ENCODE results near the gene FAM53B.
A peak's percentile ranks its signal among the peaks of the same experiment; 100 is the strongest.

FAM53B gene

DNA sequence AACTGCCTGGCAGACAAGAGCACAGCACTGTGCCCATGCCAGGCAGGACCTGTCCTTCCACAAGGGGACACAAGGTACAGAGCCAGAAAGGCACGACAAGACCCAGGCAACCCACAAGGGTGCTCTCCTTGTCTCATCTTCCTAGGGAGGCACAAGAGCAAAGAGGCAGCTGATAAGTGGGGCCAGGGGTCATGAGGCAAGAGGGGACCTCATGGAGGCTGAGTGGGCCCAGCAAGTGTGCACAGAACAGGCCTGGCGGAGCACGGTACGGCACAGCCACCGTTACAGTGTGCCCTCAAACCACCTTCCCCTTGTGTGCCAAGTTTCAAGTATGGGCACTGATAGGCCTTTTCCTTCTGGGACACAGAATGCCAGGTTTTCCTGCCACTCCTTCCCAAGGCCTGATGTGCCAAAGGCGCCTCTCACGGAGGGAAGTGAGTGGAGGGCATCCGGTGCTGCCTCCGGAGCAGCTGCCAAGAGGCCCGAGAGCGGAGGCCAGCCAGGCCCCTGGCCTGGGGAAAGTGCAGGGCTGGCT is 75.6 kb downstream of the FAM53B start:
- TF ChIP-seq, protein P1, sequence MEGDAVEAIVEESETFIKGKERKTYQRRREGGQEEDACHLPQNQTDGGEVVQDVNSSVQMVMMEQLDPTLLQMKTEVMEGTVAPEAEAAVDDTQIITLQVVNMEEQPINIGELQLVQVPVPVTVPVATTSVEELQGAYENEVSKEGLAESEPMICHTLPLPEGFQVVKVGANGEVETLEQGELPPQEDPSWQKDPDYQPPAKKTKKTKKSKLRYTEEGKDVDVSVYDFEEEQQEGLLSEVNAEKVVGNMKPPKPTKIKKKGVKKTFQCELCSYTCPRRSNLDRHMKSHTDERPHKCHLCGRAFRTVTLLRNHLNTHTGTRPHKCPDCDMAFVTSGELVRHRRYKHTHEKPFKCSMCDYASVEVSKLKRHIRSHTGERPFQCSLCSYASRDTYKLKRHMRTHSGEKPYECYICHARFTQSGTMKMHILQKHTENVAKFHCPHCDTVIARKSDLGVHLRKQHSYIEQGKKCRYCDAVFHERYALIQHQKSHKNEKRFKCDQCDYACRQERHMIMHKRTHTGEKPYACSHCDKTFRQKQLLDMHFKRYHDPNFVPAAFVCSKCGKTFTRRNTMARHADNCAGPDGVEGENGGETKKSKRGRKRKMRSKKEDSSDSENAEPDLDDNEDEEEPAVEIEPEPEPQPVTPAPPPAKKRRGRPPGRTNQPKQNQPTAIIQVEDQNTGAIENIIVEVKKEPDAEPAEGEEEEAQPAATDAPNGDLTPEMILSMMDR (IDR thresholded peaks at IDR 0.05; ENCODE audit: control insufficient read depth, extremely low read depth, insufficient read depth), result no peak
- no peak overlapping the region for H3K4me3 ChIP-seq (ENCODE audit: low read depth, low read length)
- DNase-seq (ENCODE audit: low read depth), result no peak

DNA sequence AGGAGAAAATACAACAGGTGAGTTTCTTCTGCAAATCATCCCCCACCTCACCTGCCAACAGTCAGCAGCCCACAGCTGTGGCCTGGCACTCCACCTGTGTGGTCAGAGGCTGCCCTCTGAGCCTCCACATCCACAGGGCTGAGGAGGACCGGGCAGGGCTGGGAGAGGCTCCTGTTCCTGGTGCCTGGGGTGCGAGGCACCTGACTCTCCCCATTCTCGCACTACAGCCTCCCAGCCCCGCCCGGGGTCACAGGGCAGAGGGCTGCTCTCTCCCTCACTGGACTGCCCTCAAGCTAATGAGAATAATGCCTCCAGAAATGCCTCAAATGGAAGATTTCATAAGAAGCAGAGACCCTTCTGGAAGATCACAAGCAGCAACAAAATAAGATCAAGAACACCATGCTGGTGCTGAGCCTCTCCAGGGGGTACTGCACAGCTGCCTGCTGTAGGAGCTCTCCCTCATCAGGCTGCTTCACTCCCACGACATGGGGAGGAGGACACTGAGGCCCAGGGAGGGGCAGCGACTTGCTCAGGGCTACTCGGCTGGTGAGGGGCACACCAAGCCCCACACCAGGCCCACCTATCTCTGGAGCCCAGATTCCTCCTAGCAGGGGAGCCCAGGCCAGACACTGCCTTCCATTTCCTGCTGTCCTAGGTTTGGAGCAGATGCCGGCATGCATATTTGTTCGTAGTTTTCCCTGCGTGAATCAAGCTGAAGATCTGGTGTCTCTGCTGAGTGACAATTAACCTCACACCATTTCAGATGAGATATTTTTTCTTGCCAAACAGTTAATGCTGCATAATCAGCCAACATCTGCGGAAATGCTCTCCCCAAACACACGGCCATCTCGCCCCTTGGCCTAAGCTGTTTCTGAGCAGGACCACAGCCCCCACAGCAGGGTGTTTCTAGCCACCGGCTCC is 76.5 kb downstream of the FAM53B start:
- DNase-seq (ENCODE audit: low read depth), result no peak
- no peak overlapping the region for H3K4me3 ChIP-seq (ENCODE audit: low read depth, low read length)
- TF ChIP-seq, protein P1 (IDR thresholded peaks at IDR 0.05; ENCODE audit: control insufficient read depth, extremely low read depth, insufficient read depth), result no peak

DNA sequence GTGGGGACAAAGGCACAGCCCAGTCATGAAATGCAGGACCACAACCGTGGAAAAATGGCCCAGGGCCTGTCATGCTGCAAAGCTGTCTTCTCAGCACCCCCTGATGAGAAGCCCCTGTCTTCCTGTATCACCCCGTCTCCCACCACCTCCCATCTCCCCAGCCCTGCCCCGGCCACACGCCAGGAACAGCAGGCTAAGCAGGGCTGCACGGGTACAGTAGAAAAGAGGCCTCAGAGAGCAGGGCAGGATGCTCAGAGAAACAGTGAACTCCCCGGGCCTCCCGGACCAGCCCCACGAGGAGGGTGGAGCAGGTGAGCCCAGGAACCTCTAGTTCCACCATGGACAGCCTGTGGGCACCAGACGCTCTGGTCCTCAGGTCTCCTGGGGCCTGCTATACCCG is 77.7 kb downstream of the FAM53B start:
- TF ChIP-seq, protein P1 (IDR thresholded peaks at IDR 0.05; ENCODE audit: control insufficient read depth, extremely low read depth, insufficient read depth), result no peak
- no peak overlapping the region for H3K4me3 ChIP-seq (ENCODE audit: low read depth, low read length)
- DNase-seq (ENCODE audit: low read depth), result no peak

DNA sequence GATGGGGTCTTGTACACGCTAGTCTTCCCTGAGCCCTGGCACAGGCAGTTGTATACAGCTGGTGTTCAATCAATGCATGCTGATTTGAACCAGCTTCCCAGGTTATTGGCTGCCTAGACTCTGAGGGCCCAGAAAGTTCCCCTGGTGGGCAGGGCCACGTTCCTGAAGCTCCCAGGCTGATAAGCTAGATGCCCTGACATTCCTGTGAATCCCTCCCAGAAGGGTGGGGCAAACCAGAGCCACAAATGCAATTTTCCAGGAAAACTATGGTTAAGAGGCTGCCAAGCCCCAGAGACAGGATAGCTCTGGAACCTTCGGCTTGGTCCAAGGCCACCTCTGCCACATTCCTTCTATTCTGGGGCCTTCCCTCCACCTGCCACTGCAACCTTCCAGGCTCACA is 78.2 kb downstream of the FAM53B start:
- no peak for DNase-seq (ENCODE audit: low read depth)
- TF ChIP-seq, protein P1 (IDR thresholded peaks at IDR 0.05; ENCODE audit: control insufficient read depth, extremely low read depth, insufficient read depth), result no peak
- no peak overlapping the region for H3K4me3 ChIP-seq (ENCODE audit: low read depth, low read length)

DNA sequence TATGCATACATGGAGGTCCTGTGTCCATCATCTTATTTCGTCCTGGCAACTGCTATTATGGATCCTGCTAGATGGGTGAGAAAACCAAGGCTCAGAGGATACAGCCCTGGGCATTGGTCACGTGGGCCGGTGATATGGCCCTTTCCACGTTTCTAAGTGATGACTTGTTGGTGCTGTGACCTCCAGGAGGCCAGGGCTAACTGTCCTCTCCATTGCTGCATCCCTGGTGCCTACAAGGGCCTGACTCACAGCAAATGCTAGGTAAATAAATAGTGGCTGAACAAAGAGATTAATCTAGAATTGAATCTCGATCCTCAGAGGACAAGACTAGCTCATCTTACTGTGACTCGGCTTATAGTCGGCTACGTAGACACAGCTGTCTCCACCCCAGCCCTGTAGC is 78.6 kb downstream of the FAM53B start:
- peak; percentile 2 for DNase-seq (ENCODE audit: low read depth)
- TF ChIP-seq, protein P1 (IDR thresholded peaks at IDR 0.05; ENCODE audit: control insufficient read depth, extremely low read depth, insufficient read depth), result no peak

DNA sequence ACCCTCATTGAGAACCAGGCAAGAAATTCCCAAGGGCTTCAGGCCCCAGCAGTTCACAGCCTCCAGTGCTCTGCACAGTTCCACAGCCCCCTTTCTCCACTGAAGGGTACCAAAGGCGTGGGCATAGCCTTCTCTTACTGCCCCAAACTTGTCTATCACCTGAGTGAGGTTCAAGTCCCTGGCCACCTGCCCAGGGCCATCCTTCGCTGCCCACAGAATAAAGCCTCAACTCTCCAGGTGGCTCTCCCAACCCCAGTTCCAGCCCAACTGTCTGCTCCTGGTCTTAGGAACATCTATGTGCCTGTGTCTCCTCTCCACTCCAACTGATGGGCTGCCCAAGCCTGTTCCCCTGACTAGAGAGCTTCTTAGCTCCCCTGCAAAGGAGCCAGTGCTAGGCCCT is 79.1 kb downstream of the FAM53B start:
- no peak for DNase-seq (ENCODE audit: low read depth)
- TF ChIP-seq, protein P1 (IDR thresholded peaks at IDR 0.05; ENCODE audit: control insufficient read depth, extremely low read depth, insufficient read depth), result no peak
- no peak overlapping the region for H3K4me3 ChIP-seq (ENCODE audit: low read depth, low read length)

More for the DNA sequence above, 78.6 kb downstream of the FAM53B start:
- H3K4me3 ChIP-seq (ENCODE audit: low read depth, low read length), result no peak overlapping the region

Measured in LNCaP clone FGC (cell line).